ENCODE results near the gene NR1D1.

DNA sequence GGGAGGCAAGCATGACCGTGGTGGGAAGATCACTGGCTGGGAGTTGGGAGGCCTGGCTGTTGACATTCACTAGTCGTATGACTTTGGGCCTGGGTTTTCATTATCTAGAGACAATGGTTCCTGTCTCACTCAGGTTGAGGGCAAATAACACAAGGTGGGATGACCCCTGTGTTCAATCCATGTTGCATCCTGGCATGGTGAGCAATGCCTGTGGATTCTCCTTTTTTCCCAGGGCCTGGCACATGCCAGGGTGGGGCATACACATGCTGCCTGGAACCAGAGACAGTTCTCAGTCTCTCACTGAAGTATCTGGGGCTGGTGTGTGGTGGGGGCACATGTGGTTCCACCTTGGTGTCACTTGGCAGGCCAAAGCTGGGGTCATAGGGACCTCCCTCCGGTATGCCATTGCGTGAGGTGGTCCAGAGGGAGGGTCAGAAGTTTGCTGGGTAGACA is 32.2 kb downstream of the NR1D1 start:
- TF ChIP-seq, protein P1, sequence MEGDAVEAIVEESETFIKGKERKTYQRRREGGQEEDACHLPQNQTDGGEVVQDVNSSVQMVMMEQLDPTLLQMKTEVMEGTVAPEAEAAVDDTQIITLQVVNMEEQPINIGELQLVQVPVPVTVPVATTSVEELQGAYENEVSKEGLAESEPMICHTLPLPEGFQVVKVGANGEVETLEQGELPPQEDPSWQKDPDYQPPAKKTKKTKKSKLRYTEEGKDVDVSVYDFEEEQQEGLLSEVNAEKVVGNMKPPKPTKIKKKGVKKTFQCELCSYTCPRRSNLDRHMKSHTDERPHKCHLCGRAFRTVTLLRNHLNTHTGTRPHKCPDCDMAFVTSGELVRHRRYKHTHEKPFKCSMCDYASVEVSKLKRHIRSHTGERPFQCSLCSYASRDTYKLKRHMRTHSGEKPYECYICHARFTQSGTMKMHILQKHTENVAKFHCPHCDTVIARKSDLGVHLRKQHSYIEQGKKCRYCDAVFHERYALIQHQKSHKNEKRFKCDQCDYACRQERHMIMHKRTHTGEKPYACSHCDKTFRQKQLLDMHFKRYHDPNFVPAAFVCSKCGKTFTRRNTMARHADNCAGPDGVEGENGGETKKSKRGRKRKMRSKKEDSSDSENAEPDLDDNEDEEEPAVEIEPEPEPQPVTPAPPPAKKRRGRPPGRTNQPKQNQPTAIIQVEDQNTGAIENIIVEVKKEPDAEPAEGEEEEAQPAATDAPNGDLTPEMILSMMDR (IDR thresholded peaks at IDR 0.05 in 8 of 11, conservative IDR thresholded peaks at IDR 0.05 in 3 of 11) = no peak
- TF ChIP-seq POLR2A (IDR thresholded peaks at IDR 0.05) (no peak), POLR2AphosphoS5 (IDR thresholded peaks at IDR 0.05) (no peak)
